ENCODE data around the gene SRA1.

The SRA1 gene

GRCh38 chr5:140553657-140554056, 3.6 kb downstream of the SRA1 start:
- no peak overlapping the region; the same call in 1 of the 2 replicates for H3K4me3 ChIP-seq (ENCODE audit: low read depth, low read length)
- no peak for TF ChIP-seq CTCF (IDR thresholded peaks at IDR 0.05; ENCODE audit: low read depth, low read length, missing control alignments)
- DNase-seq (ENCODE audit: low read depth) = no peak

DNA sequence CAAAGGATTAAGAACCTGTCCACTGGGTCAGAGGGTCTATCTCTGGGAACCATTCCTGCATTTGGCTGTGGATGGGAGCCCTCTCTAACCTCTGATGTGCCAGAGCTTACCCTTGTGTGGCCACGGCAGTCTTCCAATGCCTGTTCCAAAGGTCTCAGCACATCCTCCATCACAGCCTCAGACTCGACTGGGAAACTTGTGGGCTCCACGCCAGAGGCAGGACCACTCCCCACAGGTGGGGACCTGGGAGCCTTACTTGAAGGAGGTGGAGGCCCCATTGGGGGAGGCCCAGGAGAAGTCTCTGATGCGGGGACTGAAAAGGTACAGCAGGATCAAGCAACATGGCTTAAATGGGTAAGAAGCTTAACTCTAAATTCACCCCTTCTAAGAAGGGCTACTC, 5.4 kb downstream of the SRA1 start:
- no peak overlapping the region for H3K4me3 ChIP-seq (ENCODE audit: low read depth, low read length)
- DNase-seq (ENCODE audit: low read depth) = no peak
- TF ChIP-seq CTCF (IDR thresholded peaks at IDR 0.05; ENCODE audit: low read depth, low read length, missing control alignments) = no peak

DNA sequence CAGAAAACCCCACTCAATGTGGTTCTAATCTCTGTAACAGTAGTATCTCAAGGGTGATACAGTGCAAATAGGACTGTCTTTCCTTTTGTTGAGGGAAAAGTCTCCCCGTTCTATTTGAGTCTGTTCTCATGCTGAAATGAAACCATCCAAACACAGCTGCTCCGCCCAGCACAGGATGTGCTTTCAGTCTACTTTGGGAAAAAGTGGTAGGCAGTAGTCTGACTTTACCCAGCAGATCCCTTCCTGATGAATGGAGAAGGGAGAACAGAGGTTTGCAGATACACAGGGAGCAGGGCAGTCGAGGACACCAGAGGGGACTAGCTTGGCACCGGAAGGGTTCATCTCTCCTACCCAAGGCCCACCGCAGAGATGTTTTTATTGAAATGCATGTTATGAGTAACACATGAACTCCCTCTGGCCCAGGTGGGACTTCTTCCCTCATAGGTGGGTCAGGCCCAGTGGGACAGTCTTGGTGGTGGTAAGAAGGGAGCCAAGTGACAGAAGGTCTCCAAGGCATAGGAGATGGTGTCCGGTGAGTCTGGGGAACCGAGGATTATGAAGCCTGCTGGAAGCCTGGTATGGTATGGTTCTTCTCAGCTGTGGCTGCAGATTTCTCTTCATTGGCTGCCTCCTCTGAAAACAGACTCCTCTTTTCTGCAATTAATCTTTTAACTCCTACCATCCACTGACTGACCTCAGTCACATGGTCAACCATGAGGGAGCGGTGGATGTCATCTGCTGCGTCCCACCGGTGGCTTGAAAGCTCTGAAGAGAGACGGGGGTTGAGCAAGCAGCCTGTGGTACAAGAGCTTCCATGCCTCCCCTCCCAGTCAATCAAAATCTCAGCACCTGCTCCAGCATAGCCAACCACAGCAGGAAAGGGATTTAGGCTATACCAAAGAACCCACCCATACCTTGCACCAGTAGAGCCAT, 6.9 kb downstream of the SRA1 start:
- no peak for DNase-seq (ENCODE audit: low read depth)
- H3K4me3 ChIP-seq (ENCODE audit: low read depth, low read length) = no peak overlapping the region
- no peak for TF ChIP-seq CTCF (IDR thresholded peaks at IDR 0.05; ENCODE audit: low read depth, low read length, missing control alignments)

DNA sequence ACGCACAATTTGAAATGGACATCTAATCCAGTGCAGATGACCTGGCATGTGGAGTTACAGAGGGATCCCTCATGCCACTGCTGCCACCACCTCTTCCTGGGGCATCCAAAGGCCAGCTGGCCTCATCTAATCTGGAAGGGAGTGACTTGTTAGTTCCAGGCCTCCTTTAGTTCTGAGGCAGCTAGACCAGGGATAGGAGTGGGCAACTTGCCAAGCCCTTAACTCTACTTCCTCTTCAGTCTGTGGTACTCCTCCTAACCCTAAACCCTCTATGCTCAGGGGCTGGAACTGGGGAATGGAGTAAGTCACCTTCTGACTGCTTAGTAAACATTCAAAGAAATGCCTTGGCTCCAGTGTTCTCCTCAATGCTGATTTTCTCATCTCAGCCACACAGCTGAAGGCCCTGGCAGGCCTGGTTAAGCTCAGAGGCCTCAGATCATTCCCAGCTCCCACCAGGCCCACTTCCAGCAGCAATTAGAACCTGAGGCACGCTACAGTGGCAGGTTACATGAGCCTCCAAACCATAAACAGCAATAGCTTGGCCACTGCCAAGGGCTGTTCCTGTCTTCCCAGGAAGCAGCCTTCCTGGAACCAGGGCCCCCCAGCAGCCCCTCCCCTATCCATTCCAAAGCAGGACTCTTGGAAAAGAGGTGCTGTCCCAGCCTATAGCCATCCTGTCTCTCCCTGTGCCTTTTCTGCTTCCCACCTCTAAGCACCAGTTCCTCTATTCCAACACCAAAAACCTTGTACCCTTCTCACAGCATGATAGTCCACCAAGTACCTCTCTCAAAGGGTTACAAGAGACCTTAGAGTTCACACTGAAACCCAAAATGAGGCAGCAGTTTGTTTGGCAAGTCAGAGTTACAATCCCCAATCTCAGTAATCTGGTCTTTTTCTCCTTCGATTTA, 7.8 kb downstream of the SRA1 start:
- no peak for TF ChIP-seq CTCF (IDR thresholded peaks at IDR 0.05; ENCODE audit: low read depth, low read length, missing control alignments)
- no peak overlapping the region for H3K4me3 ChIP-seq (ENCODE audit: low read depth, low read length)
- DNase-seq (ENCODE audit: low read depth) = no peak

DNA sequence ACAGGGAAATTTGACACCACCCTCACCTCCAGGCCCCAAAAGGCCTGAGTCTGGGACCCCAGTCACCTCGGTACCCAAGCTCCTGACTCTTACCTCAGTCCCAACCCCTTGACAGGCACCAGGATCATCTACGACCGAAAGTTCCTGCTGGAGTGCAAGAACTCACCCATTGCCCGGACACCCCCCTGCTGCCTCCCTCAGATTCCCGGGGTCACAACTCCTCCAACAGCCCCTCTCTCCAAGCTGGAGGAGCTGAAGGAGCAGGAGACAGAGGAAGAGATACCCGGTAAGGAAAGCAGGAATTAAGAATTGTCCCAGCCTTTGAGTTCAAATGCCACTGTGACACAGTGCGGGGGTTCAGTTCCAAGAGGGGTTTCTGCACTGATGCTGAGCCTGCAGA, 8.5 kb downstream of the SRA1 start:
- no peak for TF ChIP-seq CTCF (IDR thresholded peaks at IDR 0.05; ENCODE audit: low read depth, low read length, missing control alignments)
- DNase-seq (ENCODE audit: low read depth) = no peak
- no peak overlapping the region for H3K4me3 ChIP-seq (ENCODE audit: low read depth, low read length)

- H3K4me3 ChIP-seq (ENCODE audit: low read depth, low read length) = no peak overlapping the region
- DNase-seq (ENCODE audit: low read depth) = no peak
- no peak for TF ChIP-seq CTCF (IDR thresholded peaks at IDR 0.05; ENCODE audit: low read depth, low read length, missing control alignments)
Observed at GRCh38 chr5:140548300-140548688, 9.0 kb downstream of the SRA1 start.

Measured in GM12864 (cell line).